CD4-positive, alpha-beta T cell treated with Interferon alpha-2 for 1 hour (primary cell): ENCODE measurements around the gene CACFD1.

Experiments used
- DNase-seq, 2 donors: peaks; one replicate each; pipeline ENCODE4 v3.0.0-alpha.2; 2020 to 2022

The CACFD1 gene

GRCh38 chr9:133459476-133460404 lies at the start of gene CACFD1:
Gene CACFD1, plus strand, starts transcription at chr9:133459978. Its CDS starts 89 bp downstream, at chr9:133460067.
- DNase-seq: peak; percentile 92 to 93

DNA sequence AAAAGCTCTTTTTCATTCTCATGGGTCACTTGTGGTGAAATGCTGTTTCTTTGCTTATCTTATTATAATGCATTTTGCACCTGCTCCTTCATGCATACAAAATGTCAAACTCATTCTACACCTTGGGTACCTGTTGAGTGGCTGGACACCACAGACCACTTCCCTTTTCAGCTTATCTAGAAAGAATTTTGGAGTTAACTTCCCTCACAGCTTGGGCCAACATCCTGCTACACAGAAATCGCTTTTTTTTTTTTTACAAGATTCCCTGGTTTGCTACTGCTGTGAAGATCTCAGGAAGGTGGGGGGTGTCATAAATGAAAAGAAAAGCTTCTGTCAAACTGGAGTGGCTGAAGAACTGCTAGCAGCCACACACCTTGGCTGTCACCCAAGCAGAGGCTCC lies 44.6 kb upstream of the CACFD1 start:
- no peak for DNase-seq

DNA sequence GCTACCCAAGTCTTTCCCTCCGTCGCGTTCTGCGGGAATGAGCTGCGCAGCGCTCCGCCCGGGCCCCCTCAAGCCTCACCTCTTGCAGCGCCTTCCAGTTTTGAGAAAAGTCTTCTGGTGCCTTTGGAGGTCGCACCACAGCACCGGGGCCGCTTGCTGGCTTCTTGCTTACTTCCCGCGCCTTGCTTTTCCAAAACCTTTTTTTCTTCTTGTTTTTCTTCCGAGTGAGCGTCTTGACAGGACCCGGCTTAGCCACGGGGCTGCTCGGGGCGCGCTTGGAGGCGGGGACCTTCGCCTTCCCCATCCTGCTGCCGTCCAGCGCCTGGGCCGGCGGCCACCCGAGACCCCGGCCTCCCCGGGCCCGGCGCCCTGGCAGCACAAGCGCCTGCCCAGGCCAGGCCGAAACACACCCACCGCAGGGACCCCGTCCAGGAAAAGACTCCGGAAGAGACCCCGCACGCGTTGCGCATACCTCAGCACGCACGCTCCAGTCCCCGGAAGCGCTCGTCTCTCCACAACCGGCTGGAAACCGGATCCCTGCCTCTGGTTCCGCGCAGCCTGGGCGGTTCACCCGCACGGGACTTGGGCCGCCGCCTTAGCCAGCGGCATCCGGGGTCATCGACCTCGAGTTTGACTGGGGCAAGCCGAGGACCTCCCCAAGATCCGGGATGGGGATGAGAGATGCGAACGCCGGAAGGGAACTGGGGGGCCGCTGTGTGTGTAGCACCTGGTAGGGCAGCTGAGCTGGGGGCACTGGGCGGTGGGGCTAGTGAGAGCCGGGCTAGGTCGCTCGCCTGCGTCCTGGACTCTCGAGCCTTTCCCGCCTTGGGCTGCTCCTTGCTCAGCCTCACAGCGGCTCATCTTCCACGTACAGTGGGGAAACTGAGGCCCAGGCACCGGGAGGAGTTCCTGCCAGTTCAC lies 42.0 kb upstream of the CACFD1 start, which contains the start of gene REXO4:
Gene REXO4, minus strand, starts transcription at position 470 of the 921 bp plus-strand sequence. Its CDS starts 166 bp downstream, at position 304.
- DNase-seq: peak; percentile 82 to 88

- DNase-seq: no peak
Observed at GRCh38 chr9:133419005-133419404, 40.8 kb upstream of the CACFD1 start.

- peak; percentile 36 to 55 for DNase-seq
Observed at GRCh38 chr9:133420392-133420827, 39.4 kb upstream of the CACFD1 start.

DNA sequence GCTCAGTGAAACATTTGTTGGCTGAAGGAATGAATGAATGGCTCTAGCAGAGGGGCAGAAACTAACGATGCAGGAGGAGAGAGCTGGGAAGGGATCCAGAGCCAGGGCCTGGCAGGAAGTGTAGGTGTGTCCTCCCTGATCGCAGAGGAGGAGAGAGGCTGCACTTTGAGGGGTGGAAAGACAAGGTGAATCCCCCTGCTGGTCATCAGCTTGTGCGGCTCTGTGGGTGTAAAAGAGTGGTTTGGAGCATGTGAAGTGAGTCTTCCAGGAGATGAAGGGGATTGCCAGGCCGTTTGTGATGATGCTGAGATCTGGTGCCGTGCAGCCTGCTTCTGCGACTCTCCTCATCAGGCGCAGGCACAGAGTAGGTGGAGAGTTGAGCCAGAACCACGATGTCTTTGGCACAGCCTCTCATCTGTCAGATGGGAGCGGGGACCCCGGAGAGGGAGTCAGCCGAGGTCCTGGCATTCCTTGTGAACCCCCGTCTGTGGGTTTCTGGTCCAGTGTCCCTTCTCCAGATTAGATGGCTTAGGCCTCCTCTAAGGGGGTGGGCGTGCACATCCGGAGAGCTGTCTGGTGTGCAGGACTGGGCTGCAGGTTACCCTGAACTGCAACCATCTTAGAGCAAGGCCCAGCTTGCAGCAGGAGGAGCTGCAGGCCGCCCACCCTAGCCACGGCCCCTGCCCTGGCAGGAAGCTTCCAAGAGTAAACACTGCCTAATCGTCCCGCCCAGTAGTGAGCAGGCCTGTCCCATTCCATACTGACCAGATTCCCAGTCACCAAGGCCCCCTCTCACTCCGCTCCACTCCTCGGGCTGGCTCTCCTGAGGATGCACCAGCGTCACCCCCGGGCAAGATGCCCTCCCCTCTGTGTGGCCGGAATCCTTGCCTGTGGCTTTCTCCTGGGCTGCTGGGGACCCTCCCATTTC lies 37.9 kb upstream of the CACFD1 start, which contains the start of gene ADAMTS13:
Gene ADAMTS13, plus strand, starts transcription at position 753 of the 928 bp plus-strand sequence. Its CDS starts 77 bp downstream, at position 830.
- peak in 1 of 2 donors; percentile 29 for DNase-seq

DNA sequence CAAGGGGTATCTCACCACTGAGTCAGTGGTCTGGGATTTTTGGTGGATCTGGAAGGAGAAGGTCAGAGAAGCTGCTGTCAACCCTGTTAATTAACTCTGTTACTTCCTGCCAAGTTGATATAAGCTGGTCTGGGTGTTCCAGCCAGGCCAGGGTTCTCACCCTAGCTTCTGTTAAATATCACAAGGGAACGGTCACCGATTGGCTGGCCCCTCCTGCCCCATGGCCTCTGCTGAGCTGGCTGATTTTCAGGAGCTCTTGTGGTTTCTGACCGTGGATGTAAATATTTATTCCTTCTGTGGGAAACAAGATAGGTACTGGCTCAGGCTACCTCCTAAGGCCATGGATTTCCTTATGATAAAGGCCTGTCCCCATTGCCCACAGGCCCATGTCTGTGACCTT lies 36.6 kb upstream of the CACFD1 start:
- DNase-seq: no peak

- DNase-seq: no peak
Observed at GRCh38 chr9:133424187-133424586, 35.6 kb upstream of the CACFD1 start.

DNA sequence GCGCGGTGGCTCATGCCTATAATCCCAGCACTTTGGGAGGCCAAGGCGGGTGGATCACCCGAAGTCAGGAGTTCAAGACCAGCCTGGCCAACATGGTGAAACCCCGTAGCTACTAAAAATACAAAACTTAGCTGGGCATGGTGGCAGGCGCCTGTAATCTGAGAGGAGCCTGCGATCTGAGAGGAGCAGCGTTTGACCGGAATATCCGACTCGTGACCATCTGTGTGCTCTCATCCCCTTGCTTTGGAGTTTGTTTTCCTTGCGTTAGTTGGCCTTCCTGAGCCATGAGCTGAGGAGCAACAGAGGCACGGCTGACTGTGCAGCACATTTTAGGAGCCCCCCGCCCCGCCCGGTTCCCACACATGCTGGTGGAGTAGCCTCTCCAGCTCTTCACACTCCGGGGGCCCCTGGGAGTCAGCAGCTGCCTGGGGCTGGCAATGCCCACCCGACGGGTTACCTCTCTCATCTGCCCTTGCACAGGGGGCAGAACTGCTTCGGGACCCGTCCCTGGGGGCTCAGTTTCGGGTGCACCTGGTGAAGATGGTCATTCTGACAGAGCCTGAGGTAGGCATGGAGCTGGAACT lies 34.6 kb upstream of the CACFD1 start:
- DNase-seq: no peak

GRCh38 chr9:133426011-133426410 lies 33.8 kb upstream of the CACFD1 start:
- no peak for DNase-seq

DNA sequence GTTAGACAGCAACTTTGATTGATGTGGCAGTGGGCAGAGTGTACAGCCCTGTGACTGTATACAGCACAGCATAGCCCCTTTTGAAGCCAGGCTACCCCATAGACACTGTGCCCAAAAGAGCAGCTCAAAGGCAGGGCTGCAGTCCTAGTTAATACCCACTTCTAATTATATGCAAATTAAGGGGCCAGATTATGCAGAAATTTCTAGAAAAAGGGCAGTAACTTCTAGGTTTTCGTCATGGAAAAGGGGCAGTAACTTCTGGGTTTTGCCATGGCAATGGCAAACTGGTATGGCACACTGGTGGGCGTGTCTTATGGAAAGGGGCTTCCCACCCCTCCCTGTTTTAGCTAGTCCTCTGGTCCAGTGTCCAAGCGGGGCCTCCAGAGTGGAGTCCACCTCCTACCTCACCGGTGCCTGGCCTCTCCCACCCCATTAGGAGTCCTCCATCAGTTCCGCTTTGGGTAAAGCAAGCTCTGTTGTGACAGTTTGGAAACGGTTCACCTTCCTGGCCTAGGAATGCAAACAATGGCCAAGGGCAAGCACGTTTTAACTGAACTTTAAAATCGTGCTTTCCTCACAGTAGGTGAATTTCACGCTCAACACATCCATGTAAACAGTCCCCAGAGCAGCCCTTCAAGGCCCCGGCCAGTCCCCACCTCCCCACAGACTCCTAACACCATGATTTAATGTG lies 32.0 kb upstream of the CACFD1 start:
- no peak for DNase-seq

GRCh38 chr9:133428617-133429101 lies 31.1 kb upstream of the CACFD1 start:
- DNase-seq: no peak

- DNase-seq: no peak
Observed at GRCh38 chr9:133429214-133429613, 30.6 kb upstream of the CACFD1 start.

- DNase-seq: no peak
Observed at GRCh38 chr9:133429641-133430161, 30.1 kb upstream of the CACFD1 start.

DNA sequence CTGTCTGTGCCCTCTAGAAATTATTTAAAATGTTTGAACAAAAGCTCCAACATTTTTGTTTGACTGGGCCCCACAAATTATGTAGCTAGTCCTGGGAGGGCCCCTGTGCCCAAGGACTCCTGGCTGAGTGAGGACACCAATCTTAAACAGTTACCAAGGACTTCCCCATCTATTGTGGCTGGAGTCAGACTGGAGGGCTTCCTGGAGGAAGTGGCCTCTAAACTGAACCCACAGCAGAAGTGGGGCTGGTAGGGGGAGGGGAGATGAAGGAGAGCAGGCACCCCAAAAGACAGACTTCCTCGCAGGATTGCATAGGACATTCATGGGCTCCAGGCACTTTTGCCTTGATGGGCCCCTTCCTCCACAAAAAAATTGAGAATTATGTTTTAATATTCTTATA lies 29.5 kb upstream of the CACFD1 start:
- no peak for DNase-seq

GRCh38 chr9:133433351-133433843 lies 26.4 kb upstream of the CACFD1 start:
- DNase-seq: no peak

DNA sequence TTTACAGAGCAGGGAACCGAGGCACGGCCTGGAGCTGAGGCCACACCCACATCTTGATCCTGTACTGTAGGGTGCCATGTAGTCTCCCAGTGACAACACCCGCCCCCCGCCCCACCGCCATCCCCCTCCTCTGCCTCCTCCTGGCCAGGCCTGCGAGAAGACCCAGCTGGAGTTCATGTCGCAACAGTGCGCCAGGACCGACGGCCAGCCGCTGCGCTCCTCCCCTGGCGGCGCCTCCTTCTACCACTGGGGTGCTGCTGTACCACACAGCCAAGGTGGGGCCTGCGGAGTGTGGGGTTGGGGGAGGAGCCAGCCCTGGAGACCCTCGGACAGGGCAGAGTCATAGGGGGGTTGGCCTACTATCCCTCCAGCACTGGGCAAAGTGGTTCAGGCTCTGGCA lies 23.1 kb upstream of the CACFD1 start:
- DNase-seq: no peak

- no peak for DNase-seq
Observed at GRCh38 chr9:133437753-133438531, 21.8 kb upstream of the CACFD1 start.

GRCh38 chr9:133439337-133439736 lies 20.4 kb upstream of the CACFD1 start:
- DNase-seq: no peak
